A549 (cell line): ENCODE measurements around the gene LAMP5. TPM values are rescaled to one million over a fixed set of nuclear protein-coding genes. Genes with fewer than 3 reads are reported as not detected.

ENCODE experiments used
- ATAC-seq, 2 experiments: fragments of 200-7000 bp in 1 of 2; fragments of >200 bp in 1 of 2; cut with Nextera tagmentation in 1 of 2; cut with Tn5 transposase in 1 of 2; 3 replicates each; pipeline versions ENCODE4 v1.8.0 to v1.9.1; 2018 to 2020; ENCODE audit warnings: mild to moderate bottlenecking in 1 of 2, moderate library complexity in 1 of 2
- CTCF ChIA-PET: fragments of 300-600 bp; sonication (Branson Sonifier 250); formaldehyde crosslinking; extraction: SDS; loops from one replicate; lab custom pipeline; 2021; ENCODE audit warnings: antibody characterized with exemption, inconsistent platforms; lab: Yijun Ruan, JAX
- POLR2A ChIA-PET: fragments of 350-600 bp; formaldehyde crosslinking; extraction: SDS; loops from one replicate; lab custom pipeline; 2021; ENCODE audit warnings: antibody characterized with exemption, inconsistent platforms; lab: Yijun Ruan, JAX
- DNase-seq, 2 experiments: peaks; one replicate each; pipeline versions ENCODE4 v3.0.0 to v3.0.0-alpha.2; 2011 to 2016; ENCODE audit warnings: low read depth in 1 of 2, low spot score in 1 of 2
- FAIRE-seq: peaks from 2 replicates; lab custom pipeline; 2011; peaks lifted over from hg19 to GRCh38; lab: Jason Lieb, UNC
- H3K27ac ChIP-seq, 2 experiments: fragments of >200 bp; sonication (Bioruptor Twin); formaldehyde crosslinking; 3 replicates each; pipeline ENCODE4 v1.5.1; 2016 to 2017
- H3K4me1 ChIP-seq: fragments of >200 bp; sonication (Bioruptor Twin); formaldehyde crosslinking; 3 replicates; pipeline ENCODE4 v1.6.1; 2016
- H3K4me2 ChIP-seq: fragments of >200 bp; sonication (Bioruptor Twin); formaldehyde crosslinking; 3 replicates; pipeline ENCODE4 v1.6.1; 2016
- H3K4me3 ChIP-seq: fragments of >200 bp; sonication (Bioruptor Twin); formaldehyde crosslinking; 3 replicates; pipeline ENCODE4 v1.5.1; 2016
- H3K9me3 ChIP-seq: fragments of >200 bp; sonication (Bioruptor Twin); formaldehyde crosslinking; 3 replicates; pipeline ENCODE4 v1.6.1; 2016
- ATOH8 ChIP-seq: fragments of 250-450 bp; sonication (Bioruptor Pico); IDR thresholded peaks from 2 replicates; pipeline ENCODE4 v1.5.0; 2020; ENCODE audit warnings: low read depth, mild to moderate bottlenecking, moderate library complexity
- CBX2 ChIP-seq: fragments of 200-600 bp; sonication (generic); IDR thresholded peaks from 2 replicates; pipeline ENCODE4 v1.6.1; 2016; ENCODE audit warnings: low read depth, mild to moderate bottlenecking, borderline replicate concordance
- CBX8 ChIP-seq: fragments of 200-600 bp; sonication (generic); IDR thresholded peaks from 2 replicates; pipeline ENCODE4 v1.6.1; 2016
- CHD4 ChIP-seq: fragments of 200-600 bp; sonication (generic); IDR thresholded peaks from 2 replicates; pipeline ENCODE4 v1.6.1; 2016; ENCODE audit warnings: antibody characterized with exemption, mild to moderate bottlenecking, borderline replicate concordance
- EHF ChIP-seq: fragments of 250-450 bp; sonication (Bioruptor Pico); IDR thresholded peaks from 2 replicates; pipeline ENCODE4 v1.5.0; 2020; ENCODE audit warnings: mild to moderate bottlenecking
- EP300 ChIP-seq, 2 experiments: fragments of >200 bp; sonication (Bioruptor Twin); formaldehyde crosslinking; IDR thresholded peaks; 2 replicates in 1 of 2; 3 replicates in 1 of 2; pipeline ENCODE4 v1.6.1; 2016 to 2017
- FOSB ChIP-seq: fragments of 250-450 bp; sonication (Bioruptor Pico); IDR thresholded peaks from 2 replicates; pipeline ENCODE4 v1.5.0; 2020; ENCODE audit warnings: mild to moderate bottlenecking, moderate library complexity
- FOSL2 ChIP-seq, 2 experiments: fragments of 450-650 bp in 1 of 2; fragments of >200 bp in 1 of 2; sonication (Bioruptor Twin) in 1 of 2; formaldehyde crosslinking; IDR thresholded peaks; 2 replicates each; pipeline versions ENCODE4 v1.5.0 to v1.6.1; 2016 to 2020; ENCODE audit warnings: mild to moderate bottlenecking in 1 of 2, moderate library complexity in 1 of 2
- FOXS1 ChIP-seq: fragments of 250-450 bp; sonication (Bioruptor Pico); IDR thresholded peaks from 2 replicates; pipeline ENCODE4 v1.5.0; 2020; ENCODE audit warnings: mild to moderate bottlenecking, moderate library complexity
- GATA3 ChIP-seq: IDR thresholded peaks from 2 replicates; pipeline ENCODE4 v1.6.1; 2012; ENCODE audit warnings: borderline replicate concordance
- HOXA7 ChIP-seq: fragments of 250-450 bp; sonication (Bioruptor Pico); IDR thresholded peaks from 2 replicates; pipeline ENCODE4 v1.5.0; 2020; ENCODE audit warnings: mild to moderate bottlenecking, moderate library complexity
- MAX ChIP-seq: IDR thresholded peaks from 2 replicates; pipeline ENCODE4 v1.6.1; 2012
- MAZ ChIP-seq: fragments of 150-350 bp; IDR thresholded peaks from 2 replicates; pipeline ENCODE4 v1.6.1; 2014; ENCODE audit warnings: antibody characterized with exemption, low read depth, low read length, borderline replicate concordance
- MYC ChIP-seq: IDR thresholded peaks from 2 replicates; pipeline ENCODE4 v1.6.1; 2012; ENCODE audit warnings: mild to moderate bottlenecking, inconsistent platforms, low read length, improper control_type of control experiment, borderline replicate concordance
- NPAS2 ChIP-seq: fragments of 250-450 bp; sonication (Bioruptor Pico); IDR thresholded peaks from 2 replicates; pipeline ENCODE4 v1.8.0; 2022; ENCODE audit warnings: mild to moderate bottlenecking, moderate library complexity, borderline replicate concordance
- NR3C1 ChIP-seq: fragments of >200 bp; sonication (Bioruptor Twin); formaldehyde crosslinking; IDR thresholded peaks from 3 replicates; pipeline ENCODE4 v1.6.1; 2017
- PHF8 ChIP-seq: fragments of 200-600 bp; sonication (generic); IDR thresholded peaks from 2 replicates; pipeline ENCODE4 v1.6.1; 2016; ENCODE audit warnings: low read depth, mild to moderate bottlenecking, antibody characterized with exemption, moderate library complexity, borderline replicate concordance
- POLR2AphosphoS2 ChIP-seq: conservative IDR thresholded peaks from 2 replicates; pipeline ENCODE4 v1.6.1; 2012; ENCODE audit warnings: low read length, improper control_type of control experiment, inconsistent platforms
- RAD21 ChIP-seq, 2 experiments: fragments of >200 bp in 1 of 2; sonication (Bioruptor Twin) in 1 of 2; formaldehyde crosslinking in 1 of 2; IDR thresholded peaks in 1 of 2; conservative IDR thresholded peaks in 1 of 2; 2 replicates in 1 of 2; 3 replicates in 1 of 2; pipeline ENCODE4 v1.6.1; 2012 to 2018; ENCODE audit warnings: inconsistent platforms in 1 of 2
- RARB ChIP-seq: fragments of 250-450 bp; sonication (Bioruptor Pico); IDR thresholded peaks from 2 replicates; pipeline ENCODE4 v1.8.0; 2021; ENCODE audit warnings: mild to moderate bottlenecking, moderate library complexity
- RFX5 ChIP-seq: fragments of 450-650 bp; IDR thresholded peaks from 2 replicates; pipeline ENCODE4 v1.7.1; 2014; ENCODE audit warnings: antibody characterized with exemption, mild to moderate bottlenecking, moderate library complexity
- TP53 ChIP-seq: fragments of 250-450 bp; sonication (Bioruptor Pico); IDR thresholded peaks from 2 replicates; pipeline ENCODE4 v1.5.0; 2021; ENCODE audit warnings: mild to moderate bottlenecking, moderate library complexity
- WGBS: methylation state at CpG from one replicate; pipeline ENCODE4 v1.1.6; 2017; ENCODE audit errors: missing lambda C conversion rate; 5-methylcytosine and 5-hydroxymethylcytosine counted together
- polyA plus RNA-seq, 4 experiments: library from polyadenylated mRNA; depleted of rRNA in 3 of 4; stranded (reverse); fragments of >200 nt; fragmentation: RNase III in 1 of 4; extraction: RNeasy Plus Mini Kit Qiagen cat#74134 plus additional on column Dnase treatment in 1 of 4; gene quantifications; 2 replicates in 3 of 4; 3 replicates in 1 of 4; pipeline ENCODE4 v1.2.3, GENCODE V29; 2011 to 2017
- TF ChIP-seq, protein P1 (sequence below): fragments of 450-650 bp; IDR thresholded peaks from 2 replicates; pipeline ENCODE4 v1.6.1; 2014; ENCODE audit warnings: antibody characterized with exemption

Gene LAMP5
- polyA plus RNA-seq, 2 of the 4 experiments (the other 2 are of a cell fraction) = 0.04 to 0.12 TPM

GRCh38 chr20:9507544-9508239, 6.7 kb upstream of the LAMP5 start:
- ChIA-PET CTCF (interaction anchor here (0.7 kb wide), 1 partner anchor 9 kb away, joined by 3 read pairs; no protein-coding TSS in a partner anchor), POLR2A (no interaction called here)
- Histone ChIP-seq H3K4me1 (no peaks in the 10 kb centered on the region), H3K27ac (no peak overlapping the region), H3K4me3 (no peak overlapping the region), H3K4me2 (no peak overlapping the region), H3K9me3 (no peaks in the 10 kb centered on the region)
- 83% methylated on average over 37 of the region's 37 CpGs for WGBS
- DNase-seq (no peak), ATAC-seq (no peak), FAIRE-seq (no peak)
- TF ChIP-seq MYC (no peak), FOSB (CRISPR knock-in tag) (no peak), RARB (no peak), CHD4 (no peak), HOXA7 (CRISPR knock-in tag) (no peak), NR3C1 (no peak), EP300 (IDR thresholded peaks at IDR 0.05) (no peak), CBX2 (no peak), RAD21 (conservative IDR thresholded peaks at IDR 0.05 in 1 of 2, IDR thresholded peaks at IDR 0.05 in 1 of 2) (no peak), MAZ (no peak), EHF (CRISPR knock-in tag) (no peak)
- TF ChIP-seq, protein P1, sequence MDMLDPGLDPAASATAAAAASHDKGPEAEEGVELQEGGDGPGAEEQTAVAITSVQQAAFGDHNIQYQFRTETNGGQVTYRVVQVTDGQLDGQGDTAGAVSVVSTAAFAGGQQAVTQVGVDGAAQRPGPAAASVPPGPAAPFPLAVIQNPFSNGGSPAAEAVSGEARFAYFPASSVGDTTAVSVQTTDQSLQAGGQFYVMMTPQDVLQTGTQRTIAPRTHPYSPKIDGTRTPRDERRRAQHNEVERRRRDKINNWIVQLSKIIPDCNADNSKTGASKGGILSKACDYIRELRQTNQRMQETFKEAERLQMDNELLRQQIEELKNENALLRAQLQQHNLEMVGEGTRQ = no peak

GRCh38 chr20:9508240-9508661, 6.1 kb upstream of the LAMP5 start:
- Histone ChIP-seq H3K27ac (no peak overlapping the region), H3K4me2 (no peak overlapping the region), H3K9me3 (no peaks in the 10 kb centered on the region), H3K4me3 (no peak overlapping the region), H3K4me1 (no peaks in the 10 kb centered on the region)
- WGBS = 75% methylated on average over 23 of the region's 23 CpGs
- ChIA-PET POLR2A (no interaction called here), CTCF (no interaction called here)
- FAIRE-seq (no peak), ATAC-seq (no peak), DNase-seq (no peak)
- no peak for TF ChIP-seq RFX5

DNA sequence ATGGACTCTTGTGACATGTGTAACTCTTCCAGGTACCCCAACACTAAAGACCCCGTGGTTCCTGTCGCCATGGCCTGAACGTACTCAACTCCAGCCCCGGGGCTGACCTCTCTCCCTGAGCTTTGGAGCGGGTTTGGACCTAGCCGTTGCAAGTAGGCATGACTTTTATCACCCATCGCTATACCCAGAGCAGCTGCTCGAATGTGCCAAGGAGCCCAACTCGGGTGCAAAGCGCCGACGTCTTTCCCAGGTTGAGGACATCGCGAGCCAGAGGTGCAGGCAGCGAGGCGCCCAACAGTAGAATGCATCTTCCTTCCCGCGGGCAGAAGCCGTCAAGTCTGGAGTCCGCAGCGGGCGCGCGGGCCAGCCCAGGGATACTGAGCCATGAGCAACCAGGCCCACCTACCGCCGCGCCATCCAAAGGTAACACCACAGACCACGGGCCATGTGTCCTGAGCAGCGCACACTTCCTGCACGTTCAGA, 5.7 kb upstream of the LAMP5 start:
- H3K27ac ChIP-seq = no peak overlapping the region
- ATAC-seq = no peak
- H3K4me1 ChIP-seq = no peaks in the 10 kb centered on the region
- no peak for TF ChIP-seq POLR2AphosphoS2
- TF ChIP-seq ATOH8 (CRISPR knock-in tag) = no peak
- TF ChIP-seq PHF8 = no peak
- TF ChIP-seq CBX8 = no peak
- no peak for TF ChIP-seq FOSL2 (IDR thresholded peaks at IDR 0.05)
- no peak for TF ChIP-seq FOSL2 (CRISPR knock-in tag; IDR thresholded peaks at IDR 0.05)
- no peak for TF ChIP-seq NPAS2 (CRISPR knock-in tag)
- no peak for TF ChIP-seq NR3C1
- no peak for TF ChIP-seq RFX5
- TF ChIP-seq CBX2 = no peak
- TF ChIP-seq FOXS1 (CRISPR knock-in tag) = no peak
- TF ChIP-seq GATA3 = no peak
- TF ChIP-seq MAX = no peak
- no peak for TF ChIP-seq TP53
- DNase-seq = no peak
- CTCF ChIA-PET = no interaction called here
- POLR2A ChIA-PET = no interaction called here
- FAIRE-seq = no peak
- H3K4me3 ChIP-seq = no peak overlapping the region
- H3K9me3 ChIP-seq = no peaks in the 10 kb centered on the region
- WGBS = 84% methylated on average over 30 of the region's 30 CpGs
- H3K4me2 ChIP-seq = no peak overlapping the region
